H1 (cell line): ENCODE results near the gene SEMA5B.

ENCODE experiments used
- CHD1 ChIP-seq: IDR thresholded peaks from 2 replicates; pipeline ENCODE4 v1.6.1; 2012; ENCODE audit warnings: low read depth, low read length, improper control_type of control experiment
- EP300 ChIP-seq, 2 experiments: IDR thresholded peaks; 1 replicate in 1 of 2; 2 replicates in 1 of 2; pipeline ENCODE4 v1.6.1; 2011 to 2012; ENCODE audit warnings: low read depth in 2 of 2, low read length in 2 of 2, mild to moderate bottlenecking in 2 of 2, borderline replicate concordance in 1 of 2, inconsistent platforms in 1 of 2, moderate library complexity in 1 of 2
- EZH2 ChIP-seq: fragments of 200-600 bp; sonication (generic); IDR thresholded peaks from 2 replicates; pipeline ENCODE4 v1.7.1; 2012; ENCODE audit warnings: low read depth, mild to moderate bottlenecking, moderate library complexity, low read length, inconsistent platforms; ENCODE audit not compliant: severe bottlenecking
- GABPA ChIP-seq: IDR thresholded peaks from 2 replicates; pipeline ENCODE4 v1.6.1; 2011; ENCODE audit warnings: mild to moderate bottlenecking, low read length, moderate library complexity, borderline replicate concordance; ENCODE audit not compliant: insufficient read depth
- GTF2F1 ChIP-seq: IDR thresholded peaks from 2 replicates; pipeline ENCODE4 v1.6.1; 2012; ENCODE audit warnings: low read depth, low read length, improper control_type of control experiment, borderline replicate concordance
- KDM5A ChIP-seq: fragments of 200-600 bp; IDR thresholded peaks from 2 replicates; pipeline ENCODE4 v1.7.1; 2012; ENCODE audit warnings: mild to moderate bottlenecking, low read length, inconsistent platforms, mixed read lengths
- POLR2AphosphoS5 ChIP-seq: IDR thresholded peaks from 2 replicates; pipeline ENCODE4 v1.6.1; 2011; ENCODE audit warnings: low read depth, low read length
- TF ChIP-seq, protein P1 (sequence below), 3 experiments: IDR thresholded peaks; 1 replicate in 2 of 3; 2 replicates in 1 of 3; pipeline versions ENCODE4 v1.5.1 to v1.6.1; 2011; ENCODE audit warnings: low read length in 3 of 3, mild to moderate bottlenecking in 3 of 3, inconsistent platforms in 2 of 3, low read depth in 1 of 3, moderate library complexity in 1 of 3; ENCODE audit not compliant: insufficient read depth in 1 of 3; ENCODE audit errors: control extremely low read depth in 1 of 3
- TF ChIP-seq, protein P2 (sequence below): IDR thresholded peaks from 2 replicates; pipeline ENCODE4 v1.6.1; 2012; ENCODE audit warnings: inconsistent platforms

DNA sequence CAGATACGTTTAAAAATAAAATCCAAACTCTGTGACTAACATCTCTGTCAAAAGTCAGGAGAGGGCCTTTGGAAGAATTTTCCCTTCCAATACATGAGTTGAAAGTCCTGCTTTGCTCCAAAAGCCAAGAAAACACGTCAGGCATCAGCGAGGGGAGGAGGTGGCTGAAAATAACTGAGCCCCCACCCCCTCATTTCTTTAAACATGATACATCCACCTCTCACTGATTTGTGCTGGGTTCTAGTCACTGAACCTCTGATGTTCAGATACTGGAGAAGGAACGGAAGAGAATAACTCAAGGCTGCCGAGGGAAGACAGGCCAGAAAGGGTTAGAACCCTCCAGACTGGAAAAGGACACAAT, 9.4 kb upstream of the SEMA5B start:
- TF ChIP-seq GABPA (no peak), EP300 (IDR thresholded peaks at IDR 0.05; ENCODE audit: borderline replicate concordance in 1 of 2, low read depth in 2 of 2, low read length in 2 of 2) (no peak), POLR2AphosphoS5 (no peak), KDM5A (no peak), GTF2F1 (no peak), CHD1 (no peak), EZH2 (no peak)
- TF ChIP-seq, protein P1, sequence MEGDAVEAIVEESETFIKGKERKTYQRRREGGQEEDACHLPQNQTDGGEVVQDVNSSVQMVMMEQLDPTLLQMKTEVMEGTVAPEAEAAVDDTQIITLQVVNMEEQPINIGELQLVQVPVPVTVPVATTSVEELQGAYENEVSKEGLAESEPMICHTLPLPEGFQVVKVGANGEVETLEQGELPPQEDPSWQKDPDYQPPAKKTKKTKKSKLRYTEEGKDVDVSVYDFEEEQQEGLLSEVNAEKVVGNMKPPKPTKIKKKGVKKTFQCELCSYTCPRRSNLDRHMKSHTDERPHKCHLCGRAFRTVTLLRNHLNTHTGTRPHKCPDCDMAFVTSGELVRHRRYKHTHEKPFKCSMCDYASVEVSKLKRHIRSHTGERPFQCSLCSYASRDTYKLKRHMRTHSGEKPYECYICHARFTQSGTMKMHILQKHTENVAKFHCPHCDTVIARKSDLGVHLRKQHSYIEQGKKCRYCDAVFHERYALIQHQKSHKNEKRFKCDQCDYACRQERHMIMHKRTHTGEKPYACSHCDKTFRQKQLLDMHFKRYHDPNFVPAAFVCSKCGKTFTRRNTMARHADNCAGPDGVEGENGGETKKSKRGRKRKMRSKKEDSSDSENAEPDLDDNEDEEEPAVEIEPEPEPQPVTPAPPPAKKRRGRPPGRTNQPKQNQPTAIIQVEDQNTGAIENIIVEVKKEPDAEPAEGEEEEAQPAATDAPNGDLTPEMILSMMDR (IDR thresholded peaks at IDR 0.05; ENCODE audit: control extremely low read depth in 1 of 3, insufficient read depth in 1 of 3, low read depth in 1 of 3, low read length in 3 of 3) = no peak
- TF ChIP-seq, protein P2, sequence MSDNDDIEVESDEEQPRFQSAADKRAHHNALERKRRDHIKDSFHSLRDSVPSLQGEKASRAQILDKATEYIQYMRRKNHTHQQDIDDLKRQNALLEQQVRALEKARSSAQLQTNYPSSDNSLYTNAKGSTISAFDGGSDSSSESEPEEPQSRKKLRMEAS = no peak
